Measurements from ENCODE around the gene DUSP15.

DUSP15 gene

DNA sequence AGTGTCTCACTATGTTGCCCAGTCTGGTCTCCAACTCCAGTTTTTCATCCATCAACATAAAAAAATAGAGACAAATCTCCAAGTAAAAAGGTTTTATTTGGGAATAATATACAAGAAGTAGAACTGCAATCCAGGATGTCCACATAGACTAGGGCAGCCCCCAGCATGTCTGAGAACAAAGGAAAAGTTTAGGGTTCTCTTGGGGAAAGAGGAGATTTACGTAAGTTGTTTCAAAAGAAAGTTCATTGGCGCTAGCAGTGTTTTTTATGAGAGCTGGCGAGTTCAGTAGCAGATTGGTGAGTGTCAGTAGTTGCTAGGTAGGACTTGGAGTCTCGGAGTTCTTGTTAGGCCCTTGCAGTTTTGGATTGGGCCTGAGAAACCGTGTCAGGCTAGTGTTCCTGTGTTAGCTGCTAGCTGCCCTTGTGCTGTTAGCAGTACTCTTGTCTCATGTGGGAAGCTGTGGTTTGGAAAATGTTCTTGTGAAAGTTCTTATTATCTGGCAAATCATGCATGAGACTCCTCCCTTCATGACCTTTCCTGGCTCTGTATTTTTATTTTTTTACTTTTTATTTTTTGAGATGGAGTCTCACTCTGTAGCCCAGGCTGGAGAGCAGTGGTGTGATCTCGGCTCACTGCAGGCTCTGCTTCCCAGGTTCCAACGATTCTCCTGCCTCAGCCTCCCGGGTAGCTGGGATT lies 24.8 kb upstream of the DUSP15 start:
- DNase-seq = peak; percentile 54

- DNase-seq = no peak
These were observed 20.3 kb upstream of the DUSP15 start for GRCh38 chr20:31890646-31891045.

DNA sequence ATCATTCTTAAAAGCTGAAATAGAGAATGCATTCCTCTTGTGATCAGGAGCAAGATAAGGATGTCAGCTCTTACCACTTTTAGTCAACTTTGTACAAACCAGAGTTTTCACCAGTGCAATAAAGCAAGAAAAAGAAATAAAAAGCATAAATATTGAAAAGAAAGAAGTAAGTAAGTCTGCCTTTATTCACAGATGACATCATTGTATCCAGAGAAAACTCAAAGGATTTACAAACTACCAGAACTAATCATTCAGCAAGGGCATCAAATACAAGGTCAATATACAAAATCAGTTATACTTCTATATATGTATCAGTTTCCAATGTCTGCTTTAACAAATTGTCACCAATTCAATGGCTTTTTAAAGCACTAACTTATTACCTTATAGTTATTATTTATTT lies 13.5 kb upstream of the DUSP15 start:
- DNase-seq = no peak

- no peak for DNase-seq
These were observed 11.6 kb upstream of the DUSP15 start for GRCh38 chr20:31881945-31882344.

- peak; percentile 92 for DNase-seq
These were observed 9.0 kb upstream of the DUSP15 start for GRCh38 chr20:31879143-31879987.

GRCh38 chr20:31877684-31878083 lies 7.4 kb upstream of the DUSP15 start:
- no peak for DNase-seq

- no peak for DNase-seq
These were observed 5.3 kb upstream of the DUSP15 start for GRCh38 chr20:31875671-31876070.

DNA sequence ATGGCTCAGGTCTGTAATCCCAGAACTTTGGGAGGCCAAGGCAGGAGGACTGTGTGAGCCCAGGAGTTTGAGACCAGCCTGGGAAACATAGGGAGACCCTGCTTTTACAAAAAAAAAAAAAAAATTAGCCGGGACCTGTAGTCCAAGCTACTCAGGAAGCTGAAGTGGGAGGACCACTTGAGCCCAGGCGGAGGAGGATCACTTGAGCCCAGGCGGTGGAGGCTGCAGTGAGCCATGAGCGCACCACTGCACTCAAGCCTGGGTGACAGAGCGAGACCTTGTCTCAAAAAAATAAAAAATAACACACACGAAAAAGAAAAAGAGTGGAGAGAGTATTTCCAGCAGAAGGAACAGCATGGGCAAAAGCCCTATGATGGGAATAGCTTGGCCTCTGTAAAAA lies 2.1 kb upstream of the DUSP15 start:
- DNase-seq = no peak

DNA sequence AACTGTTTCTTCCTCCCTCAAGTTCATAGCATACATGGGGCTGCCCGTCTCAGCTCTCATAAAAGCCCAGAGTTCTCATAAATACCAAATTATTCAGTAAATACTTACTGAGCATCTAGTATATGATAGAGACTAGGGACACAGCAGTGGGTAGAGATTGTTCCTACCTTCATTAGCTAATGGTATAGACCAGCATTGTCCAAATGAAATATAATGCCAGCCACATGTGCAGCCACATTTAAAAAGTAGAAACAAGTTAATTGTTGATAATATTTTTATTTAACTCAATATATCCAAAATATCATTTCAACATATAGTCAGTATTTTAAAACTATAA lies 1.3 kb upstream of the DUSP15 start:
- DNase-seq = no peak

DNA sequence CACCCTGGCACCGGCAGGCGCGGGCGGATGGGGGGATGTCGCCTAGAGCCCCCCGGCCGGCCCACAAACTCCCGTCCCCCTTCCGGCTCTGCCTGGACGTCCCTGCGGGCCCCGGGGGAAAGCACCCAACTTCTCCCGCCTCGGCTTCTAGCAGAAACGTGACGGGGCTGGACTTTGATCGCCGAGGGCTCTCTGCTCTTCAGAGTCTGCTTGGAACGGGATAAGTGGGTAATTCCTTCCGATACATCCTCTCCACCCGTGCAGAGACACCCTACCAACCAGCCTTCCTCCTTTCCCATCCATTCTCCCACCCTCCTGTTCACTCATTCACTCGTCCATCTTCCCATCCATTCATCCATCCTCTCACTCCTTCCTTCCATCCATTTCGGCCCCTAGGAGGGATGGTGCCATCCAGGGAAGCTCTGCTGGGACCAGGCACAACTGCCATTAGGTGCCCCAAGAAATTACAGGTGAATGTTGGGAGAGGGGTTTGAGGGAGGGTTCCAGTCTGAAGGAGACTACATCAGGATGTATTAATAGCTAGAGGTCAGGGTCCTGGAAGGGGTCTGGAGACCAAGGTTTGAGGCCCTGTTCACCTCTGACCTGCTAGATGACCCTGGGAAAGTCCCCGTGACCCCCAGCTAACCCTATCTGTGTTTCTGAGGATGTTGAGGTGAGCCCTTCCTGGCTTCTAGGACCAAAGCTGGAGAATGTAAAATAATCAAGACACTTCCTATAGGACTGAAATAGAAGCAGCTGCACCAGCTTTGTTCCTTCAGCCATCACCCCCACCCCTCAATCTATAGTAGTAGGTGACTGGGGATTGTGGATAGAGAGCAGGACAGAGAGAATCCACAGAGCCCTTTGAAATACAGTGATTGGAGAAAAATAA lies 645 bp upstream of the DUSP15 start:
- DNase-seq = no peak

DNA sequence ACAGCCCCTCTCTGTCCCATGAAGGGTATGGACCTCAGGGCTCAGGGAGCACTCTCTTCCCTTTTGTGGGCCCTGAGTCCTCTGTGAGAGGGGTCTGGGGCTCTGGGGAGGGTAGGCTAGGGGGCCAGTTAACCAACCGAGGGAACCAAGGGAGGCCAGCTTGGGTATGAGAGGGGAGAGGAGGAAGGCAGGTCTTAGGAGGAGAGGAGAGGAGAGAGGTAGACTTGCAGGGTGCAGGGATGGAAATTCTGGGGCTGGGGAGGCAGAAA lies 720 bp downstream of the DUSP15 start:
- no peak for DNase-seq

GRCh38 chr20:31868853-31869672 lies 1.3 kb downstream of the DUSP15 start:
- no peak for DNase-seq

GRCh38 chr20:31866221-31866620 lies 4.1 kb downstream of the DUSP15 start:
- no peak for DNase-seq

- DNase-seq = no peak
These were observed 5.6 kb downstream of the DUSP15 start for GRCh38 chr20:31864521-31865400.

GRCh38 chr20:31863296-31864085 lies 6.8 kb downstream of the DUSP15 start:
- DNase-seq = no peak

- DNase-seq = no peak
These were observed 7.8 kb downstream of the DUSP15 start for GRCh38 chr20:31862506-31862905.

DNA sequence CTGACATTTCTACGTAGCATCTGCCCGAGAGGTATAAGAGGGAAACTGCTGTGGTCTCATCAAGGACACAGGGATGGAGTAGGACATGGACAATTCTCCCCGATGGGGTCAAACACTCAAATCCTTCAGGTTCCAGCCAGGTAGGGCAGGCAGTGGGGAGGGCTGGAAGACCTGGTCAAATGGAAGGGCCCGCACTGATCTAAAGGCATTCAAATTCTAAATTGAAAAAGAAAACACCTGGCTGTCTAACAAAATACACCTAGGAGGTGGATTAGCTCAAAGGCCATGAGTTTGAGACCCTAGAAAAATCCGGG lies 8.2 kb downstream of the DUSP15 start:
- DNase-seq = no peak

DNA sequence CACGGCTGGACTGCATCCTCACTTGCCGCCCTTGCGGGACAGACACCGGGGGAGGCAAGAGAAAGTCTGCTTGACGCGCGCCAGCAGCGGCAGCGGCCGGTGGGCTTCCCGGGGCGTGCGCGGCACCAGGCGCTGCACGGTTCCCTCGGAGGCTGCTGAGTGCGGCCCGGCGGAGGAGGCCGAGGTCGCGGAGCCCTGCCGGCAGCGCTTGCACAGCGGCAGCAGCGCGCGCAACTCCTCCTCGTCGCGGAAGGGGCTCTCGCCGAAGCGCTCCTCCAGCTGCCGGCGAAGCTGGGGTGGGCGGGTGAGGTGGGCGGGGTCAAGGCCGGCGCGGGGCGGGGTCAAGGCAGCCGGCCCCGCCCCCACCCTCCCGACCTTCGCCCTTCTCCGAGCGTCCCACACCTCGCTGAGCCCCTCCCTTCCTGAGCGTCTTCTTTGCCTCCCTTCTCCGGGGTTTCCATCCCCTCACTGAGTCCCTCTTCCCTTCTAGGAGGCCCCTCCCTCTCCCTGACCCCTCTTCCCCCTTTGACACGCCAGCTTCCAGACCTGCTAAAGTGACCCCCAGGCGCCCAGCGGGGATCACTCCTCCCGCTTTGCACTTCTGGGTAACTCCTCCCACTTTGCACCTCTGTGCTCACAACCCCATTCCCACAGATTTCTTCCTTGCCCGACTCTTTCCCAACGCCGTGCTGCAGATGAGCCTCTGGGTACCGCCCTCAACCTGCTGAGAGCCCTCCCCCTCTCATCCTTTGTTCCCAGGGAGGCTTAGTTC lies 8.8 kb downstream of the DUSP15 start:
- DNase-seq = peak; percentile 24

DNA sequence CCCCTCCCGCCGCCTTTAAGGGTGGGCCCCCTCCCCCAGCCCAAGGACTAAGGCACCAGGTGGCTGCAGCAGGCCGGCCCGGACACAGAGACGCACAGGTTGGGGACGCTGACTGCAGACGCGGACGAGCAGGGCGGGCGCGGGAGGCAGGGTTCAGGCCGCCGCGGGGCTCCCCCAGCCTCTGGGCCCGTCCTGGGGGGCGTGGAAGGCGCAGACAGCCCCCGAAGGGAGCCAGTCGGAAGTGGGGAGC lies 9.3 kb downstream of the DUSP15 start:
- no peak for DNase-seq

DNA sequence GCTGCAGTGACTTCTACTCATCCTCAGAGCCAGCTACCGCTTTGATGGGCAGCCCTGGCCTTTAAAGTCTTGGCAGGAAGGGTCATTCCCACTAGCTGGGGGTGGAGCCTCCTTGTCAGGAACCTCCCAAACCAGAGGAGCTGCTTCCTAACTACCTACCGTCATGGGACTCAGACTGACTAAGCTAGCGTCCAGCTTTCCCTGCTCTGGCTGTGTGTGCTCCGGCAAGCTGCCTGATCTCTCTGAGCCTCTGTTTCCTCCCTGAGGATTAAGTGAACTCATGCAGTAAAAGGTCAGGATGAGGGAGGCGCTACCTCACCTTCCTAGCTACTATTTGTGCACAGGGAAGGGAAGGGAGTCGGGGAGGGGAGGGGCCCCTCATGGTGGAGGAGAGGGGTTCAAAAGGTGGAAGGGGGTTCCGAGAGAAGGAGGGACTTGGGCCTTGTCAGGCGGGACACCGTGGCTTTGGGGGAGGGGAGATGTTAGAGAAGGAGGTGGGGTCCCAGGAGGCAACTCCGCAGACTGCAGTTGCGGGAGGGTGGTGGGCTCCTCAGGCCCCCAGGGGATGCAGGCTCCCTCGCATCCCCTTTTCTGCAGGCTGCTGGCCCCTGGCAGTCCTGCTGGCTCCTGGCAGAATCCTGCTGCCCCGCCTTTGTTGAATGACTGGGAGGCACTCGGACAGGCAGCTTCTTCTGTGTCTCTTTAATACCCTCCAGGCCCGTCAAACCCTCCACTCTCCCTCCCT lies 9.8 kb downstream of the DUSP15 start:
- DNase-seq = no peak
